Activated CD8-positive, alpha-beta memory T cell treated with anti-CD3 and anti-CD28 coated beads, Interleukin-2, amount 50 U/mL, for 24 hours (primary cell): ENCODE data around the gene GTF2IRD1.
"Not testable (repeated sequence)": the region's sequence is repeated elsewhere in the genome, so short reads cannot be mapped to it uniquely, and the experiment has no call there.

Source experiments
- DNase-seq: peaks from one replicate; pipeline ENCODE4 v3.0.0-alpha.2; 2020; ENCODE audit errors: extremely low read depth

Gene GTF2IRD1

DNA sequence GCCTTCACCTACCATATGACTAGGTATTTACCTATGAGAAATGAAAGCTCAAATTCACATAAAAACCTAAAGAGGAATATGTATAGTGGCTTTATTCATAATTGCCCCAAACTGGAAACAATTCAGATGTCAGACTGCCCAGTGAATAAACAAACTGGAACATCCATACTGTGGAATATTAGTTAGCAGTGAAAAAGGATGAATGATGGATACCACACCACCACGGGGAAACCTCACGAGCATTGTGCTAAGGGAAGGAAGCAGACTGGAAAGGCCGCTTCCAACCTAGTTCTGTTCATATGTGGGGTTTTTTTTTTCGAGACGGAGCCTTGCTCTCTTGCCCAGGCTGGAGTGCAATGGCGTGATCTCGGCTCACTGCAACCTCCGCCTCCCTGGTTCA is 16.8 kb downstream of the GTF2IRD1 start:
- no peak for DNase-seq

DNA sequence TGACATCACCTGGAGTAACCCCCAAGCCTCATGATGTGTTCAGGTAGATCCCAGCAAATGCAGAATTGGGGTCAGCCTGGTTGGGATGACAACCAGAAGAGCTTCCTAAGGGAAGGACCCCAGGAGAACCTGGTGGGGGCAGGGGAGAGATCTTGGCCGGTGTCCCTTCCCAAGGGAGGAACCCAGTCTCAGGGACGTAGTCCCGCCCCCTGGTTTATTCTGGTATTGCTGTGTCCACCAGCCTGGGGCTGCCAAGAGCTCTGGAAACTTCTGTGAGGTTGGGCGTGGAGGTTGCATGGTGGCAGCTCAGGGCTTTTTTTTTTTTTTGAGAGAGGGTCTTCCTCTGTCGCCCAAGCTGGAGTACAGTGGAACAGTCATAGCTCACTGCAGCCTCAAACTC is 19.4 kb downstream of the GTF2IRD1 start:
- DNase-seq, result no peak

DNA sequence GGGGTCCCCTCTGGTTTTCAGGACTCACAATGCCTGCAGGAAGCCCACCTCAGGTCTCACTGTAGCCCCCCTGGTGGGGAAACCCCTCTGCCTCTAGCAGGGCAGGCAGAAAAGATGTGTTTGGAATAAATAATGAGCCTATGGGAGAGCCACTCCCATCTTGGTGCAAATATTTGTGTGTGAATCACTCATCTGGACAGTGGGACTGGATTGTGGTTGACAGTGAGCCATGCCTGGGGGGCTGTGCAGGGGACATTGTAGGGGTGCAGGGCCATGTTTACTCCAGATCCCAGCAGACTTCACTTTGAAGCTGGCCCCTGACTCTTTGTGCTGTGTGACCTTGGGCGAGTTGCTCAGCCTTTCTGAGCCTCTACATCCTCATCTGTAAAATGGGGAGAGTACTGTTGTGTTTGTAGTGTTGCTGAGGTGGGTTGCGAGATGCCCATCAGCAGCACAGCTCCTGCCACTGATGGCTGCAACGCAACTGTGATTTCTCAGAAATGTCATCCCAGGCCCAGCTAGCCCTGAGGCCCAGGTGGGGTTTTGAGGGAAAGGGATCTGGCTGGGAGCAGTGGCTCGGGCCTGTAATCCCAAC is 20.7 kb downstream of the GTF2IRD1 start:
- no peak for DNase-seq

DNA sequence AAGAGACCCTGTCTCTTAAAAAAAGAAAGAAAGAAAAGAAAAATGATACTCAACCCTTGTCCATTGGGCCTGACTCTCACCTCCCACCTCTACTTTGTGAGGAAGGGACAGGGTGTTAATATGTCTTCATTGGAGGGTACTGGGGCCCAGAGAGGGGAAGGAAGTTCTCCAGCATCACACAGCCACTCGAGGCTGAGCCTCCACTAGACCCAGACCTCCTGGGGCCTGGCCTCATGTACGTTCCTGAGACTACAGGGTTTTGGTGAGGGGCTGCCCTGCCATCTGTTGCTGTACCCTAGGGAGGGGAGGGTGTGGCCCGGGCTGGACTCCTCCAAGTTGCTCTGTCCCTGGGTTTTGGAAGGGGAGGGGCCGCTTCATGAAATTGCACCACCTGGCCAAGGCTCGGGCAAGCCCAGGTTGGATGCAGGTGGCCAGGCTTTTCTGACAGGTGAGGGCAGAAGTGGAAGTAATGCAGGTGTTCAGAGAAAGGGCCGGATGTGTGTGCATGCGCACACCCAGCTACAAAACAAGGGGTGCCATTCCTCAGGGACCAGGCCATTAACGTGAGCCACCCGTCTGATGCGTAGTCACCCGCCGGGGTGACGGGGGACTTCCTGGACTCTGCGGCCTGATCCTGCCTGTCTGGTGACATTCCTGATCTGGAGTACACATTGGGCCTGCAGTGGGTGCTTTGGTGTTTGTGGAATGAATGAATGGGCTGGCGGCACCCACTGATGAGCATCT is 21.7 kb downstream of the GTF2IRD1 start:
- DNase-seq, result no peak

DNA sequence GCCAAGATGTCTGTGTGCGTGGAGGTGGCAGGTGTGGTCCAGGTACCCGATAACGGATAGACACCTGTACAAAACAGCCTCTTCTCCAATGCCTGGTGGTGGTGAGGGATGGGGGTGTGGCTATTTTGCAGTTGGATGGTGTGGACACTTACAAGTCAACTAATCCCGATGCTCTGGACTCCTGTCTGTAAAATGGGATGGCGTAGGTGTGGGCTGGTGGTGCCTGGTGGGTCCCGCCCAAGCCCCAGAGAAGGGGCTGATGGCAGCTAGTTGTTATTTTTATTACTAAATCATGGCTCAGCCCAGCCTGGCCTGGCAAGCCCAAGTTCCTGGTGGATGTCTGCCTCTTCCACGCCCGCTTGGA is 22.3 kb downstream of the GTF2IRD1 start:
- DNase-seq, result no peak

DNA sequence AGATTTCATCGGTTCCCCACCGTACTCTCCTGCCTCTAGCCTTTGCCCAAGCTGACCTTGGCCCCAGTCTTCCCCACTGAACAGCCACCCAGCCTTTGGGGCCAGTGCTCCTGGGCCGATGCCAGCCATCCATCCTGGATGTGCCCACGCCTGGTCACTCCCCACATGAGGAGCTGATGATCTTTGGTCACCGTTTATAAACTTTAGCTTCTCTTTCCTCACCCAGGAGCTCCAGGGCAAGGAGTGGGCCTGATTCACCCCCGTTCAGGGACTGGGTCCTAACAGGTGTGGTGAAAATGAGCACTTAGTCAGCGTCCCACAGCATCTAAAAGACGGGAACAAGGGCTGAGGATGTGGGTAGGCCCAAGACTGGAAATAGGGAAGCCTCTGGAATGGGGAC is 22.9 kb downstream of the GTF2IRD1 start:
- no peak for DNase-seq

DNA sequence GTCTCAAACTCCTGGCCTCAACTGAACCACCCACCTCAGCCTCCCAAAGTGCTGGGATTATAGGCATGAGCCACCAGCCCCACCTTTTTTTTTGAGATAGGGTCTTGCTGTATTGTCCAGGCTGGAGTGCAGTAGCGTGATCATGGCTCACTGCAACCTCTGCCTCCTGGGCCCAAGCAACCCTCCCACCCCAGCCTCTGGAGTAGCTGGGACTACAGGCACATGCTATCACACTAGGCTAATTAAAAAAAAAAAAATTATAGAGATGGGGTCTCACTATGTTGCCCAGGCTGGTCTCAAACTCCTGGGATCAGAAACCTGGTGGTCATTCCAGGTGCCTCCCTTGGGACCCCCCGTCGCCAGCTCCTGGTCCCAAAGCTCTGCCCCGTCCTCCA is 25.0 kb downstream of the GTF2IRD1 start:
- no peak for DNase-seq

DNA sequence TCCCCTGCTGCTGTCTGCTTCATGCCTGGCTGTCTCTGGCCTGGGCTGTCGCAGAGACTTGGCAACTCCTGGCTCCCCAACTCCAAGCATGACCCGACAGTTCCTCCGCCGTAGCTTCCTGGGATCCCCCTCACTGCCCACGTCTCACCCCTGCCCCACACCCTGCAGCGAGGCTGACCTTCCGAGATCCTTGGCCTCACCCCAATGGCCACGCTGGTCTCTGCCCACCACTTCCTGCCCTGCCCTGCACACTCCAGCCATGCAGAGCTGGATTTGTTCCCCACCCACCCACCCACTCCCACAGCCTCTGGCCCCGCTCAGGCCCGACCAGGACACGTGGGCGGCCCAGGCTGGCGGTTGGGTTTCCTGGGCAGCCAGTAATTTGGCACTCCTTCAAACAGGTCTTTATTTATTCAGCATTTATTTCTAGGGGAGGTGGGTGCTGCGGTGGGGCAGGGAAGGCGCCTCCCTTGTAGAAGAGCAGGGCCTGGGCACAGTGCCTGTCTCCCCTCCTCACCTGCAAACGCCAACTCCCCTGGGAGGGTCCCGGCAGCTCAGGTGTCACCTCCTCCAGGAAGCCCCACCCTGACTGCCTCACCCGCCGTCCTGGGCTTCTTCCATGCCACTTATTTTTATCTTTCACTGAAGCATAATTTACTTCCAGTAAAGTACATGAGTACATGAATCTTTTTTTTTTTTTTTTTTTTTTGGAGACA is 25.5 kb downstream of the GTF2IRD1 start:
- no peak for DNase-seq

DNA sequence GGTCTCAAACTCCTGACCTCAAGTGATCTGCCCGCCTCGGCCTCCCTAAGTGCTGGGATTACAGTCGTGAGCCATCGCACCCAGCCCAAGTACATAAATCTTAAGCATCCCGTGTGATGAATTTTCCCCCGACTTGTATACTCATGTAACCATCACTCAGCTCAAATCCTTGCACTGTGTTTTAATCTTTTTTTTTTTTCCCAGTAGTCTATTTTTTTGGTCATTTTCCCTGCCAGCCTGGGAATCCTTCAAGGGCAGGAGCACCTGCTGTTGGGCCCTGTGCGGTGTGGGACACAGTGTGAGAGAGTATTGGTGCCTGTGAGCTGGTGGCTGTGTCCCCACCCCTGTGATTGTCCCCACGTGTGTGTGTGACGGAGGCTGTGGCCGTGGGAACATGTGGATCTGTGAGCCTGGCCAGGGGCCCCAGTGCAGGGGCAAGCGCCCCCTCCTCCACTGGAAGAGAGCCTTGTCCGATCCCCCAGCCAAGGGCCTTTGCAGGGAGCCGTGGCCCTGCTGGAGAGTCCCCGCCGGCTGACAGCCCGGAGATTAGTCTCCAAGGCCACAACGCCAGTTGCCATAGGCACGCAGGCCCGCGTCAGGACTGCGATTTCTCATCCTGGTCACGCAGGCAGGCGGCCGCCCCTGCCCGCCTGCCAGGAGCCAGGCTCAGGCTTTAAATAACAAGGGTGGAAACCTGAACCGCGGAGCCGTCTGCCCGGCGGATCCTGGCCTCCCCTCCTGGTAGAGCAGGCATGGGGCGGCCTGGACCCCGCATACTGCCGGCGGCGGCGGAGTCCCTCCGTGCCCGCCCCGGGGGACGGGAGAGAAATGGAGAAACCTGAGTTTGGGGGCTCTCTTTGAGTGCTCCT is 26.5 kb downstream of the GTF2IRD1 start:
- DNase-seq, result no peak

DNA sequence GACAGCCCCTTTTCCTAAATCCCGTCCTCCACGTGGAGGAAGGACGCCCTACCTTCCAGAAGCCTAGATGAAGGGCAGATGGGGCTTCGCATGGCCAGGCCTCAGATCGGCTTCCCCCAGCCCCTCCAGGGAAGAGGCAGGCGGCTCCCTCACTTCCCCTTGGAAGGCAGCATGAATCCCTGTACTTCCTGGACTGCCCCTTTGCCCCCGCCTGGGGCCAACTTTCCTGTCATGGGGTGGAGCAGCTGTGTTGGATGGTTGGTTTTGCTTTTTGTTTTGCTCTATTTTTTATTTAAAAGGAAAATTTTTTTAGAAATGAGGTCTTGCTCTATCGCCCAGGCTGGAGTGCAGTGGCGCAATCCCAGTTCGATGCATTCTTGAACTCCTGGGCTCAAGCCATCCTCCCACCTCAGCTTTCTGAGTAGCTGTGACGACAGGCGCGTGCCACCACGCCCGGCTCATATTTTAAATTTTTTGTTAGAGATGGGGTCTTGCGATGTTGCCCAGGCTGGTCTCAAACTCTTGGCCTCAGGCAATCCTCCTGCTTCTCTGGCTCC is 27.2 kb downstream of the GTF2IRD1 start:
- no peak for DNase-seq

DNA sequence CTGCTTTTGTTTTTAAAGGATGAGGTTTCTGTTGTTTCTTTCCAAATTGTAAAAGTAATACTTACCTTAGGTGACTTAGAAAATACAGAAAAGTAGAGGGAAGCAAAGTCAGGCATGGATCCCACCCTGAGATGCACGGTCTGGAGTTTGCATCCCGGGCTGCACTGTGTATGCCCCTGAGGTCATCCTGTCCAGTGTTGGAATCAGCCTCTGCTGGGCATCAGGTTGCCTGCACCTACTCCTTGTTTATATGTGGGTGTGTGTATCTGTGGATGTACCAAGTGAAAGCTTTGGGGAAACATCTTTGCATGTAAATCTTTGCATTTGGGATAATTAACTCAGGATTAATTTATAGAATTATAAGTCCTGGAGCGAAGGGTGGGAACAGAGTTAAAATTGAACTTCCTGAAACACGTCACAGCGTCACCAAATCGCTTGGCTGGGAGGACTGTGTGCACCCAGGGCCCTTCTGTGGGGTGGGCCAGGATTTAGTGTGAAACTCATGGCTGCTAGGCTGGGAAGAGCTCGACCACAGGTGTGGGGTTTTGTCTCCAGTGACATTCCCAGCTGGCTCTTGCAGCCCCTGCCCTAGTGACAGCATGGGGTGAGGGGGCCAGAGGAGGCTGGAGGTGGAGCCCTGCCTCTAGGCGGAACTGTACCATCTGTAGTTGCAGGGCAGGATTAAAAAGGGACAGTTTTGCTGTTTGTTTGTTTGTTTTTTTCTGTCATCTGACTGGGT is 27.9 kb downstream of the GTF2IRD1 start:
- DNase-seq, result no peak

DNA sequence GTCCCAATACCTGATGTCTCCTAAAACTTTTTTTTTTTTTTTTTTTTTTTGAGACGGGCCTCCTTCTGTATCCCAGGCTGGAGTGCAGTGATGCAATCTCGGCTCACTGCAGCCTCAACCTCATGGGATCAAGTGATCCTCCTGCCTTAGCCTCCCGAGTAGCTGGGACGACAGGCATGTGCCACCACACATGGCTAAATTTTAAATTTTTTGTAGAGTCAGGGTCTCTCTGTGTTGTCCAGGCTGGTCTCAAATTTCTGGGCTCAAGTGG is 28.4 kb downstream of the GTF2IRD1 start:
- DNase-seq, result no peak

DNA sequence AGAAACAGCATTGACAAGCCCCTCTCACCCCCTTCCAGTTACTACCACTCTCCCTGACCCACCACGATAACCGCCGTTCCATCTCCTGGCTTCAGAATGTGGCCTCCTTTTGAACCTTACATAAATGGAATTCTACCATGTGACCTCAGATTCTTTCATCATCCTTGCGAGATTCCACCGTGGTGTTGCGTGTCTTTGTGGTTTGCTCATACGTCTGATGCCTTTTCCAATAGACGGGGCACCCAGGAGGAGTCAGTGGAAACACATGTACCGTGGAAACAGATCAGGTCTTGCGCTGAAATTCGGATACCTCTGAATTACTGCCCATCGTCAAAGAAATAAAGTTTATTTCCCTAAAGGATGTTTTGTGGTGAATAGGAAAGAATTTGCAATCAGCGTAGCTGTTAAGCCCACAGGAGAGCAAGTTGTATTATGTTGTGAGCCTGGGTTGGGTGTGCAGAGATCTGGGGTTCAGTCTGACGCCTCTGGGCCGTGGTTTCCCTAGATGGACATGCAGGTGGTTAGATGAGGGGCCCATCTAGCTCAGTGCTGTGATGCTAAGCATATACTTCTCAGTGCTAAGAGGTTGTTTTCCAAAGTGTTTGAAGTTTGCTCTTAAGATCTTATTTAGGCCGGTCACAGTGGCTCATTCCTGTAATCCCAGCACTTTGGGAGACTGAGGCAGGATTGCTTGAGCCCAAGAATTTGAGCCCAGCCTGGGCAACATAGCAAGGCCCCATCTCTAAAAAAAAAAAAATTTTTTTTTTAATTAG is 29.1 kb downstream of the GTF2IRD1 start:
- no peak for DNase-seq

DNA sequence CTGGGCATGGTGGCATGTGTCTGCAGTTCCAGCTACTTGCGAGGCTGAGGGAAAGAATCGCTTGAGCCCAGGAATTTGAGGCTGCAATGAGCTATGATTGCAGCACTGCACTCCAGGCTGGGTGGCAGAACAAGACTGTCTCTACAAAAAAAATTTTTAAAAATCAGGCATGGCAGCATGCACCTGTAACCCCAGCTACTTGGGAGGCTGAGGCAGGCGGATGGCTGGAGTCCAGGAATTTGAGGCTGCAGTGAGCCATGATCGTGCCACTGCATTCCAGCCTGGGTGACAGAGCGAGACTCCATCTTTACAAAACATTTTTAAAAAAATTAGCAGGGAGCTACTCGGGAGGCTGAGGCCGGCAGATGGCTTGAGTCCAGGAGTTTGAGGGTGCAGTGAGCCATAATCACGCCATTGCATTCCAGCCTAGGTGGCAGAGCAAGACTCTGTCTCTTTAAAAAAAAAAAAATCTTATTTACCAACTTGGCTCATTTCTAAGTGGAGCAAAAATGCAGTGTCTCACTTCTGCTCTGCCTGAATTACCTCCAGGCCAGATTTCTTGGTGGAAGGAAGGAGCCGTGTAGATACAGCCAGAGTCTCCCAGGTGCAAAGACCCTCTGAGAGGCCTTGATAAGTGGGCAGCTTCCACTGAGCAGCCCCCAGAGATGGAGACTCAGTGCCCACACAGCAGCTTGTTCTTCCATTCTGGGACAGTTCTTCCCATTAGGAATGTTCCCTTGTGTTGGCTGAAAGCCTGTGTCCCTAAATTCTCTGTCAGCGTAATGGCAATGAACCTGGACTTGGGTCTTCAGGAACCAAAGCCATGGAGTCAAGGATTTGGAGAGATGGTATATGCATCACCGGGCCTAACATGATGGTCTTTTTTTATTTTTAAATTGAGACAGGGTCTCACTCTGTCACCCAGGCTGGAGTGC is 30.0 kb downstream of the GTF2IRD1 start:
- DNase-seq, result no peak

DNA sequence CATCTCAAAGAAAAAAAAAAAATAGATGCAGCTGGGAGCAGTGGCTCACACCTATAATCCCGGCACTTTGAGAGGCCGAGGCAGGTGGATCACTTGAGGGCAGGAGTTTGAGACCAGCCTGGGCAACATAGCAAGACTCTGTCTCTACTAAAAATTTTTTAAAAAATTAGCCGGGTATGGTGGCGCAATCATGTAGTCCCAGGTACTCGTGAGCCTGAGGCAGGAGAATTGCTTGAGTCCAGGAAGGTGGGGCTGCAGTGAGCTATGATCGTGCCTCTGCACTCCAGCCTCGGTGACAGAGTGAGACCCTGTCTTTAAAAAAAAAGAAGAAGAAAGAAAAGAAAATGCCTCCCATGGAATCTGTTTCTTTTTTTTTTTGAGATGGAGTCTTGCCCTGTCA is 31.9 kb downstream of the GTF2IRD1 start:
- DNase-seq, result no peak

DNA sequence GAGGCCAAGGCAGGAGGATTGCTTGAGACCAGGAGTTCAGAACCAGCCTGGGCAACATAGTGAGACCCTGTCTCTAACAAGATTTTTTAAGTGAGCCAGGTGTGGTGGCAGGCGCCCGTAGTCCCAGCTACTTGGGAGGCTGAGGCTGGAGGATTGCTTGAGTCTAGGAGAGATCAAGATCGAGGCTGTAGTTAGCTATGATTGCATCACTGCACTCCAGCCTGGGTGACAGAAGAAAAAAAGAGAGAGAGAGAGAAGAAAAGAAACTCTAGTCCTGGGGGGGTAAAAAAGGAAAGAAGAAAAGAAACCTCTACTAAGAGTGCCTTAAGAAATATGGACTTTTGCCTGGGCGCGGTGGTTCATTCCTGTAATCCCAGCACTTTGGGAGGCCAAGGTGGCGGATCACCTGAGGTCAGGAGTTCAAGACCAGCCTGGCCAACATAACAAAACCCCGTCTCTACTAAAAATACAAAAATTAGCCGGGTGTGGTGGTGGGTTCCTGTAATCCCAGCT is 34.9 kb downstream of the GTF2IRD1 start:
- not testable (repeated sequence) for DNase-seq

DNA sequence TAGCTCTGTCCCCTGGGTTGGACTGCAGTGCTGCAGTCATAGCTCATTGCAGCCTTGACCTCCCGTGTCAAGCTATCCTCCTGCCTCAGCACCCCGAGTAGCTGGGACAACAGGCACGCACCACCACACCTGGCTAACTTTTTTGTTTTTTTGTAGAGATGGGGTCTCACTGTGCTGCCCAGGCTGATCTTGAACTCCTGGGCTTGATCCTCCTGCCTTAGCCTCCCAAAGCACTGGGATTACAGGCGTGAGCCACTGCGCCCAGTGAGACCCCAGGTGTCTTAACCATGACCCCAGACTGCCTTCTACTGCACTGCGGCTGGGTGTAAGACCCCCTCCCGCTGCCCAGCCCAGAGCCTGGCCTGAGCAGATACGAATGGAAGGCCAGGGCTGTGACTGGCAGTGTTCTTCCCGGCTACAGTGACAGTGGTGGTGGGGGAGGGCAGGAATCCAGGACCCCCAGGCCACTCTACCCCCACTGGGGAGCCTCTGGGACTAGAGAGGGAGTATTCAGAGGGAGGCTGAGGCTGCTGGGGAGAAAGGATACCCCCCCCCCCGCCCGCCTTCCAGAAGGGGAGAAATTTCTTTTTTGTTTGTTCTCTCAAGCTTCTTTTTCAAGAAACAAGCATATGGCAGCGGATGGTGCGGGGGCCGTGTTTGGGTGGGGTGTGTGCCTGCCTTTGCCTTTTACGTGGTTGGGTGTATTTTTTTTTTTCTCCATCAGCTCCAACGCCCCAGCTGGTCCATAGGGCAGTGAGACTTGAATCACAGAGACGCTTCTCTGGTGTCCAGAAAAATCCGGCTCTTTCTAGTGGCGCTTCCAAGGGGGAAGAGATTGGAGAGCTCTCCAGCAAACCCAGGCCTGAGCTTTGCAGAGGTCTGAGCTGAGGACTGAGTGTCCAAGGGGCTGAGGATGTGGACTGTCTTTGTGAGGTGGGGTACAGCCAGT is 36.6 kb downstream of the GTF2IRD1 start:
- DNase-seq, result no peak

DNA sequence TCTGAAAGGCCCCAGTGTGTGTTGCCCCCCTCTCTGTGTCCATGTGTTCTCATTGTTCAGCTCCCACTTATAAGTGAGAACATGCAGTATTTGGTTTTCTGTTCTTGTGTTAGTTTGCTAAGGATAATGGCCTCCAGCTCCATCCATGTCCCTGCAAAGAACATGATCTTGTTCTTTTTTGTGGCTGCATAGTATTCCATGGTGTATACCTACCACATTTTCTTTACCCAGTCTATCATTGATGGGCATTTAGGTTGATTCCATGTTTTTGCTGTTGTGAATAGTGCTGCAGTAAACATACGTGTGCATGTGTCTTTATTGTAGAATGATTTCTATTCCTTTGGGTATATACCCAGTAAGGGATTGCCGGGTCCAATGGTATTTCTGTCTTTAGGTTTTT is 37.8 kb downstream of the GTF2IRD1 start:
- DNase-seq, result not testable (repeated sequence)
